RCC 7860 (cell line): ENCODE measurements around the gene NRCAM.

Experiments
- DNase-seq: peaks from one replicate; pipeline ENCODE4 v3.0.0-alpha.2; 2015; ENCODE audit warnings: low spot score
- FAIRE-seq: peaks from 2 replicates; lab custom pipeline; 2012; peaks lifted over from hg19 to GRCh38; lab: Jason Lieb, UNC

NRCAM gene

GRCh38 chr7:108460964-108461363 is 4.7 kb upstream of the NRCAM start:
- no peak for DNase-seq
- FAIRE-seq, result no peak

- DNase-seq (peak; percentile 43), FAIRE-seq (peak; percentile 71)
Observed at GRCh38 chr7:108459922-108460551, 3.8 kb upstream of the NRCAM start.

- FAIRE-seq, result no peak
- DNase-seq, result no peak
Observed at GRCh38 chr7:108457871-108458270, 1.6 kb upstream of the NRCAM start.

GRCh38 chr7:108456845-108457540 is 757 bp upstream of the NRCAM start:
- no peak for FAIRE-seq

GRCh38 chr7:108455551-108455997 is 662 bp downstream of the NRCAM start:
- no peak for FAIRE-seq
- DNase-seq, result no peak

More at GRCh38 chr7:108456845-108457540, 757 bp upstream of the NRCAM start:
- no peak for DNase-seq

GRCh38 chr7:108454674-108455550 is 1.3 kb downstream of the NRCAM start:
- no peak for FAIRE-seq
- no peak for DNase-seq

- FAIRE-seq (no peak), DNase-seq (no peak)
Observed at GRCh38 chr7:108454317-108454673, 1.9 kb downstream of the NRCAM start.

- no peak for DNase-seq
- FAIRE-seq, result no peak
Observed at GRCh38 chr7:108453320-108453719, 2.9 kb downstream of the NRCAM start.

GRCh38 chr7:108452707-108453106 is 3.5 kb downstream of the NRCAM start:
- peak; percentile 42 for DNase-seq
- FAIRE-seq, result peak; percentile 65

GRCh38 chr7:108451296-108451848 is 4.9 kb downstream of the NRCAM start:
- FAIRE-seq, result no peak

GRCh38 chr7:108450160-108450559 is 6.1 kb downstream of the NRCAM start:
- no peak for FAIRE-seq

More at GRCh38 chr7:108451296-108451848, 4.9 kb downstream of the NRCAM start:
- DNase-seq, result no peak

GRCh38 chr7:108449521-108449920 is 6.7 kb downstream of the NRCAM start:
- FAIRE-seq, result no peak
- DNase-seq, result no peak

More at GRCh38 chr7:108450160-108450559, 6.1 kb downstream of the NRCAM start:
- no peak for DNase-seq

- FAIRE-seq (no peak), DNase-seq (no peak)
Observed at GRCh38 chr7:108448584-108449505, 7.4 kb downstream of the NRCAM start.

- no peak for FAIRE-seq
- peak; percentile 36 for DNase-seq
Observed at GRCh38 chr7:108442039-108442568, 14.1 kb downstream of the NRCAM start.

- no peak for FAIRE-seq
Observed at GRCh38 chr7:108441392-108441955, 14.8 kb downstream of the NRCAM start.

GRCh38 chr7:108440613-108441012 is 15.6 kb downstream of the NRCAM start:
- FAIRE-seq, result no peak
- DNase-seq, result no peak

More at GRCh38 chr7:108441392-108441955, 14.8 kb downstream of the NRCAM start:
- no peak for DNase-seq

GRCh38 chr7:108436906-108437305 is 19.3 kb downstream of the NRCAM start:
- DNase-seq, result no peak

GRCh38 chr7:108434010-108434409 is 22.2 kb downstream of the NRCAM start:
- no peak for FAIRE-seq
- no peak for DNase-seq

More at GRCh38 chr7:108436906-108437305, 19.3 kb downstream of the NRCAM start:
- FAIRE-seq, result no peak

- FAIRE-seq, result no peak
- DNase-seq, result no peak
Observed at GRCh38 chr7:108431099-108431498, 25.1 kb downstream of the NRCAM start.
